ENCODE data around the gene METTL2B. TPM values are rescaled to one million over a fixed set of nuclear protein-coding genes. Genes with fewer than 3 reads are reported as not detected.
"Not testable (repeated sequence)": the region's sequence is repeated elsewhere in the genome, so short reads cannot be mapped to it uniquely, and the experiment has no call there.

METTL2B gene
- total and polyA plus RNA-seq, 2 donors (not counting 1 experiment from before 2014, with no cell fraction given), result 8.9 to 22.7 TPM

DNA sequence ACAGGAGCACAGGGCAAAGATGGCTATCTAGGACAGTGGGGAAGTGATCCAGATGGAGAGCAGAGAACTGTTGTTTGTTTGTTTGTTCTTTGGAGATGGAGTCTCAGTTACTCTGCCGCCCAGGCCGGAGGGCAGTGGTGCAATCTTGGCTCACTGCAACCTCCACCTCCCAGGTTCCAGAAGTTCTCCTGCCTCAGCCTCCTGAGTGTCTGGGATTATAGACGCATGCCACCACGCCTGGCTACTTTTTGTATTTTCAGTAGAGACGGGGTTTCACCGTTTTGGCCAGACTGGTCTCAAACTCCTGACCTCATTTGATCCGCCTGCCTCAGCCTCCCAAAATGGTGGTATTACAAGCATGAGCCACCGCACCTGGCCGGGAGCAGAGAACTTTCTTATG is 20.9 kb downstream of the METTL2B start:
- TF ChIP-seq EZH2 (IDR thresholded peaks at IDR 0.05; ENCODE audit: borderline replicate concordance, insufficient read depth, low read depth, low read length, poor library complexity, severe bottlenecking), result no peak
- TF ChIP-seq CTCF (IDR thresholded peaks at IDR 0.05), result no peak
- H3K36me3 ChIP-seq (replicated peaks in 1 of 2; ENCODE audit: control extremely low read depth in 1 of 2, control insufficient read depth in 1 of 2, extremely low read depth in 1 of 2, insufficient read depth in 2 of 2, low read length in 1 of 2), result peaks cover 0 to 37% of the 10 kb centered on the region in 2 experiments
- H3K9ac ChIP-seq (ENCODE audit: low read length), result no peak overlapping the region
- no peak overlapping the region for H3K27ac ChIP-seq (ENCODE audit: low read length in 2 of 2)
- 89% methylated on average over 9 of the region's 9 CpGs for WGBS (ENCODE audit: insufficient coverage)
- H3K4me3 ChIP-seq (ENCODE audit: control extremely low read depth in 1 of 5, extremely low read depth in 1 of 5, insufficient read depth in 1 of 5, low read depth in 2 of 5, low read length in 4 of 5), result no peak overlapping the region
- no peaks in the 10 kb centered on the region for H3K79me2 ChIP-seq (ENCODE audit: control insufficient read depth, insufficient read depth, low read length)
- no peak overlapping the region for H3K4me2 ChIP-seq (replicated peaks; ENCODE audit: low read depth, low read length, poor library complexity, severe bottlenecking)
- ChIA-PET CTCF (no interaction called here), POLR2A (interaction anchor here (0.6 kb wide), 1 partner anchor 25 kb away, joined by 5 read pairs; no protein-coding TSS in a partner anchor)
- intact Hi-C loops (cut with micrococcal nuclease), result no loop called here
- H4K20me1 ChIP-seq (ENCODE audit: control insufficient read depth, insufficient read depth, low read length, poor library complexity, severe bottlenecking), result no peaks in the 10 kb centered on the region
- DNase-seq, result no peak
- H3K9me3 ChIP-seq (ENCODE audit: control extremely low read depth in 1 of 3, control insufficient read depth in 2 of 3, insufficient read depth in 1 of 3, low read length in 2 of 3), result no peaks in the 10 kb centered on the region
- Mint-ChIP-seq H3K4me1 (no peaks in the 10 kb centered on the region), H3K27me3 (no peaks in the 10 kb centered on the region), H3K9me3 (ENCODE audit: insufficient read depth) (no peaks in the 10 kb centered on the region), H3K4me3 (no peak overlapping the region), H3K27ac (no peak overlapping the region)
- no peak overlapping the region for H2AFZ ChIP-seq (ENCODE audit: insufficient read depth, low read depth, low read length, poor library complexity, severe bottlenecking)
- no peak for ATAC-seq (ENCODE audit: low read depth)
- H3K4me1 ChIP-seq (ENCODE audit: control insufficient read depth in 2 of 2, insufficient read depth in 2 of 2, low read length in 2 of 2), result no peaks in the 10 kb centered on the region
- H3K27me3 ChIP-seq (replicated peaks in 1 of 4; ENCODE audit: control extremely low read depth in 1 of 4, control insufficient read depth in 3 of 4, insufficient read depth in 4 of 4, low read length in 3 of 4), result no peaks in the 10 kb centered on the region

- ATAC-seq (ENCODE audit: low read depth); H3K9ac ChIP-seq (ENCODE audit: low read length); H3K27me3 Mint-ChIP-seq; DNase-seq; H3K4me3 Mint-ChIP-seq; CTCF ChIA-PET; H3K9me3 ChIP-seq (ENCODE audit: control extremely low read depth in 1 of 3, control insufficient read depth in 2 of 3, insufficient read depth in 1 of 3, low read length in 2 of 3); H3K4me2 ChIP-seq (replicated peaks; ENCODE audit: low read depth, low read length, poor library complexity, severe bottlenecking); H3K4me3 ChIP-seq (ENCODE audit: control extremely low read depth in 1 of 5, extremely low read depth in 1 of 5, insufficient read depth in 1 of 5, low read depth in 2 of 5, low read length in 4 of 5); H3K27me3 ChIP-seq (replicated peaks in 1 of 4; ENCODE audit: control extremely low read depth in 1 of 4, control insufficient read depth in 3 of 4, insufficient read depth in 4 of 4, low read length in 3 of 4); H3K79me2 ChIP-seq (ENCODE audit: control insufficient read depth, insufficient read depth, low read length); H3K27ac ChIP-seq (ENCODE audit: low read length in 2 of 2); H2AFZ ChIP-seq (ENCODE audit: insufficient read depth, low read depth, low read length, poor library complexity, severe bottlenecking); intact Hi-C loops (cut with micrococcal nuclease); H3K9me3 Mint-ChIP-seq (ENCODE audit: insufficient read depth); H4K20me1 ChIP-seq (ENCODE audit: control insufficient read depth, insufficient read depth, low read length, poor library complexity, severe bottlenecking); POLR2A ChIA-PET: not testable (repeated sequence)
- no CpG with 5 or more reads among the region's 2 CpGs for WGBS (ENCODE audit: insufficient coverage)
- peaks cover 0 to 12% of the 10 kb centered on the region in 2 experiments for H3K36me3 ChIP-seq (replicated peaks in 1 of 2; ENCODE audit: control extremely low read depth in 1 of 2, control insufficient read depth in 1 of 2, extremely low read depth in 1 of 2, insufficient read depth in 2 of 2, low read length in 1 of 2)
- H3K27ac Mint-ChIP-seq, result peak overlapping the region; percentile 59
- H3K4me1 Mint-ChIP-seq, result peaks cover 25% of the 10 kb centered on the region
- H3K4me1 ChIP-seq (ENCODE audit: control insufficient read depth in 2 of 2, insufficient read depth in 2 of 2, low read length in 2 of 2), result peaks cover 12 to 15% of the 10 kb centered on the region in 2 donors
These were observed 28.9 kb downstream of the METTL2B start for GRCh38 chr7:128505416-128505815.

DNA sequence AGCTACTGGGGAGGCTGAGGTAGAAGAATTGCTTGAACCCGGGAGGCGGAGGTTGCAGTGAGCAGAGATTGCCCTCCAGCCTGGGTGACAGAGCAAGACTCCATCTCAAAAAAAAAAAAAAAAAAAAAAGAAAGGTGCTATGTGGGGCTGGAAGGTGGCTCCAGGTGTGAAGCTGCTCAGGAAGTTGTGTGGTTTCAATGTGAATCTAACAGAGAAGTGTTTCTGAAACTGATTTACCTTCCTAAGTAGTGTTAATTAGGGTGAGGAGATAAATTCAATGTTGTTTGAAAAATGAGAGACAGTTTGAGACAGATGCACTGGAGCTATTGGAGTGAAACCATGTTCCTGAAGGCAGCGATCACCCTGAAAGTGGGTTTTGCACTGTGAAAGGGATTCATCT is 30.3 kb downstream of the METTL2B start:
- H3K9me3 Mint-ChIP-seq (ENCODE audit: insufficient read depth); H3K79me2 ChIP-seq (ENCODE audit: control insufficient read depth, insufficient read depth, low read length); CTCF ChIA-PET; H2AFZ ChIP-seq (ENCODE audit: insufficient read depth, low read depth, low read length, poor library complexity, severe bottlenecking); H3K27me3 ChIP-seq (replicated peaks in 1 of 4; ENCODE audit: control extremely low read depth in 1 of 4, control insufficient read depth in 3 of 4, insufficient read depth in 4 of 4, low read length in 3 of 4); H3K36me3 ChIP-seq (replicated peaks in 1 of 2; ENCODE audit: control extremely low read depth in 1 of 2, control insufficient read depth in 1 of 2, extremely low read depth in 1 of 2, insufficient read depth in 2 of 2, low read length in 1 of 2); H4K20me1 ChIP-seq (ENCODE audit: control insufficient read depth, insufficient read depth, low read length, poor library complexity, severe bottlenecking); H3K27me3 Mint-ChIP-seq; H3K9me3 ChIP-seq (ENCODE audit: control extremely low read depth in 1 of 3, control insufficient read depth in 2 of 3, insufficient read depth in 1 of 3, low read length in 2 of 3); intact Hi-C loops (cut with micrococcal nuclease): not testable (repeated sequence)
- peak; percentile 37 for ATAC-seq (ENCODE audit: low read depth)
- Histone ChIP-seq H3K4me1 (ENCODE audit: control insufficient read depth in 2 of 2, insufficient read depth in 2 of 2, low read length in 2 of 2) (peaks cover 12 to 15% of the 10 kb centered on the region in 2 donors), H3K4me3 (ENCODE audit: control extremely low read depth in 1 of 5, extremely low read depth in 1 of 5, insufficient read depth in 1 of 5, low read depth in 2 of 5, low read length in 4 of 5) (peak overlapping the region in 1 of 5 experiments; percentile 39), H3K27ac (ENCODE audit: low read length in 2 of 2) (peak overlapping the region; percentile 40 to 60), H3K9ac (ENCODE audit: low read length) (peak overlapping the region; percentile 45), H3K4me2 (replicated peaks; ENCODE audit: low read depth, low read length, poor library complexity, severe bottlenecking) (peak overlapping the region; percentile 25)
- POLR2A ChIA-PET, result interaction anchor here (0.6 kb wide), 1 partner anchor 12 kb away, joined by 4 read pairs; no protein-coding TSS in a partner anchor
- no CpG with 5 or more reads among the region's 3 CpGs for WGBS (ENCODE audit: insufficient coverage)
- peaks cover 33% of the 10 kb centered on the region for H3K4me1 Mint-ChIP-seq
- peak overlapping the region; percentile 80 for H3K27ac Mint-ChIP-seq
- DNase-seq, result peak; percentile 34
- H3K4me3 Mint-ChIP-seq, result peak overlapping the region; percentile 73

All from B cell (primary cell).